Natural killer cell (primary cell): ENCODE data around the gene RPAP2. TPM values are rescaled to one million over a fixed set of nuclear protein-coding genes. Genes with fewer than 3 reads are reported as not detected.

Source experiments
- ATAC-seq, 3 donors: fragments of 150-1000 bp in 2 of 3; fragments of 200-7000 bp in 1 of 3; cut with Tn5 transposase; 1 replicate in 1 of 3; 2 replicates in 2 of 3; pipeline ENCODE4 v1.10.0; 2021; ENCODE audit warnings: mild to moderate bottlenecking in 2 of 3, moderate library complexity in 2 of 3
- DNase-seq, 2 donors: peaks; one replicate each; pipeline versions ENCODE4 v3.0.0 to v3.0.0-alpha.2; 2013 to 2021; ENCODE audit warnings: mixed read lengths in 1 of 2
- H3K27ac ChIP-seq: one replicate; pipeline ENCODE4 v1.5.1; 2013; ENCODE audit warnings: mild to moderate bottlenecking, low read length
- H3K27me3 ChIP-seq: one replicate; pipeline ENCODE4 v1.6.1; 2013; ENCODE audit warnings: low read length; ENCODE audit not compliant: control insufficient read depth, insufficient read depth
- H3K36me3 ChIP-seq: one replicate; pipeline ENCODE4 v1.6.1; 2013; ENCODE audit warnings: low read length; ENCODE audit not compliant: control insufficient read depth, insufficient read depth
- H3K4me1 ChIP-seq: one replicate; pipeline ENCODE4 v1.6.1; 2013; ENCODE audit warnings: low read length; ENCODE audit not compliant: control insufficient read depth, insufficient read depth
- H3K4me3 ChIP-seq: one replicate; pipeline ENCODE4 v1.5.1; 2013; ENCODE audit warnings: low read length
- H3K9me3 ChIP-seq: one replicate; pipeline ENCODE4 v1.6.1; 2013; ENCODE audit warnings: low read length; ENCODE audit not compliant: control insufficient read depth, insufficient read depth
- H3K27ac Mint-ChIP-seq, 2 donors: one replicate each; pipeline ENCODE4 v1.8.0; 2022; ENCODE audit warnings: mild to moderate bottlenecking in 2 of 2, mixed read lengths in 2 of 2, moderate library complexity in 1 of 2
- H3K27me3 Mint-ChIP-seq, 2 donors: one replicate each; pipeline ENCODE4 v1.8.0; 2022; ENCODE audit warnings: low read depth in 2 of 2, mixed read lengths in 2 of 2
- H3K36me3 Mint-ChIP-seq: one replicate; pipeline ENCODE4 v1.8.0; 2022; ENCODE audit warnings: mixed read lengths
- H3K4me1 Mint-ChIP-seq, 2 donors: one replicate each; pipeline ENCODE4 v1.8.0; 2022; ENCODE audit warnings: mixed read lengths in 2 of 2
- H3K4me3 Mint-ChIP-seq: one replicate; pipeline ENCODE4 v1.8.0; 2022; ENCODE audit warnings: mild to moderate bottlenecking, moderate library complexity, mixed read lengths
- H3K9me3 Mint-ChIP-seq, 2 donors: one replicate each; pipeline ENCODE4 v1.8.0; 2022; ENCODE audit warnings: mixed read lengths in 2 of 2
- CTCF ChIP-seq: fragments of 200-600 bp; IDR thresholded peaks from one replicate; pipeline ENCODE4 v1.8.0; 2022; ENCODE audit warnings: antibody characterized with exemption
- WGBS: methylation state at CpG from one replicate; pipeline ENCODE4 v1.1.7; 2013; ENCODE audit warnings: missing lambda C conversion rate; ENCODE audit not compliant: insufficient coverage; 5-methylcytosine and 5-hydroxymethylcytosine counted together
- intact Hi-C: fragments of 100-400 bp; cut with micrococcal nuclease; formaldehyde crosslinking; loops from one replicate; pipeline ENCODE4 v1.14.2; 2022
- total RNA-seq, 4 donors: library from RNA; stranded (reverse); fragments of 120-200 nt in 1 of 4; gene quantifications; one replicate each; pipeline versions ENCODE4 v1.2.3 to v1.2.4, GENCODE V29; 2013 to 2022

The RPAP2 gene
- total RNA-seq, 3 donors from 2014 or later (not counting 1 experiment from before 2014, with no cell fraction given): 39.4 to 45.7 (median 39.8) TPM

GRCh38 chr1:92366040-92366395 lies 67.2 kb downstream of the RPAP2 start:
- DNase-seq (no peak), ATAC-seq (peak; percentile 20 to 46 (median 43))
- no peaks in the 10 kb centered on the region for H3K36me3 ChIP-seq
- Mint-ChIP-seq H3K27ac (peak overlapping the region; percentile 1 to 74), H3K9me3 (no peaks in the 10 kb centered on the region), H3K36me3 (no peaks in the 10 kb centered on the region), H3K4me3 (peak overlapping the region; percentile 64), H3K4me1 (peaks cover 40 to 41% of the 10 kb centered on the region in 2 donors), H3K27me3 (no peaks in the 10 kb centered on the region)
- no peak overlapping the region for H3K4me3 ChIP-seq
- intact Hi-C loops: loop anchor here (2.0 to 5.0 kb wide), 4 partner anchors 49 to 219 kb away; partner anchors contain the start of gene GFI1
- TF ChIP-seq CTCF: no peak
- WGBS: 49% methylated on average over 2 of the region's 2 CpGs
- H3K4me1 ChIP-seq: peaks cover 11% of the 10 kb centered on the region
- no peaks in the 10 kb centered on the region for H3K9me3 ChIP-seq
- H3K27me3 ChIP-seq: no peaks in the 10 kb centered on the region
- H3K27ac ChIP-seq: peak overlapping the region; percentile 61

GRCh38 chr1:92367496-92367895 lies 68.6 kb downstream of the RPAP2 start:
- Histone ChIP-seq H3K27ac (no peak overlapping the region), H3K4me3 (no peak overlapping the region), H3K4me1 (peaks cover 11% of the 10 kb centered on the region), H3K9me3 (no peaks in the 10 kb centered on the region), H3K27me3 (no peaks in the 10 kb centered on the region), H3K36me3 (no peaks in the 10 kb centered on the region)
- 53% methylated on average over 3 of the region's 3 CpGs for WGBS
- Mint-ChIP-seq H3K4me3 (peak overlapping the region; percentile 21), H3K4me1 (peaks cover 40 to 41% of the 10 kb centered on the region in 2 donors), H3K9me3 (no peaks in the 10 kb centered on the region), H3K27me3 (no peaks in the 10 kb centered on the region), H3K36me3 (no peaks in the 10 kb centered on the region), H3K27ac (peak overlapping the region; percentile 46 to 74)
- intact Hi-C loops: loop anchor here (2.0 to 5.0 kb wide), 4 partner anchors 50 to 217 kb away; partner anchors contain the start of gene GFI1
- TF ChIP-seq CTCF: no peak
- DNase-seq (peak in 1 of 2 donors; percentile 21), ATAC-seq (peak; percentile 44 to 52 (median 48))

- Mint-ChIP-seq H3K27ac (no peak overlapping the region), H3K4me1 (peaks cover 13 to 18% of the 10 kb centered on the region in 2 donors), H3K9me3 (no peaks in the 10 kb centered on the region), H3K4me3 (no peak overlapping the region), H3K36me3 (no peaks in the 10 kb centered on the region), H3K27me3 (no peaks in the 10 kb centered on the region)
- Histone ChIP-seq H3K27me3 (no peaks in the 10 kb centered on the region), H3K27ac (no peak overlapping the region), H3K9me3 (no peaks in the 10 kb centered on the region), H3K4me1 (peaks cover 4% of the 10 kb centered on the region), H3K4me3 (no peak overlapping the region), H3K36me3 (no peaks in the 10 kb centered on the region)
- no peak for DNase-seq
- no peak for TF ChIP-seq CTCF
- 100% methylated on average over 2 of the region's 2 CpGs for WGBS
- ATAC-seq: no peak
- intact Hi-C loops: no loop called here
These were observed 73.3 kb downstream of the RPAP2 start for GRCh38 chr1:92372164-92372563.

GRCh38 chr1:92374223-92374622 lies 75.4 kb downstream of the RPAP2 start:
- peaks cover 0 to 5% of the 10 kb centered on the region in 2 donors for H3K4me1 Mint-ChIP-seq
- no peak for DNase-seq
- Histone ChIP-seq H3K27me3 (no peaks in the 10 kb centered on the region), H3K4me1 (no peaks in the 10 kb centered on the region), H3K4me3 (no peak overlapping the region), H3K36me3 (no peaks in the 10 kb centered on the region), H3K27ac (no peak overlapping the region), H3K9me3 (no peaks in the 10 kb centered on the region)
- intact Hi-C loops: no loop called here
- H3K36me3 Mint-ChIP-seq: no peaks in the 10 kb centered on the region
- no peaks in the 10 kb centered on the region for H3K9me3 Mint-ChIP-seq
- TF ChIP-seq CTCF: no peak
- 85% methylated on average over 2 of the region's 2 CpGs for WGBS
- no peak for ATAC-seq
- H3K4me3 Mint-ChIP-seq: no peak overlapping the region
- no peaks in the 10 kb centered on the region for H3K27me3 Mint-ChIP-seq
- no peak overlapping the region for H3K27ac Mint-ChIP-seq
